KMS-11 (cell line): ENCODE measurements around the gene MMP14.
"Not testable (repeated sequence)": the region's sequence is repeated elsewhere in the genome, so short reads cannot be mapped to it uniquely, and the experiment has no call there.

ENCODE experiments used
- H2AFZ ChIP-seq: fragments of 200-600 bp; sonication (generic); 2 replicates; pipeline ENCODE4 v1.6.1; 2016; ENCODE audit warnings: antibody characterized with exemption, mixed run types, low read depth
- H3K27ac ChIP-seq: fragments of 200-600 bp; sonication (generic); 2 replicates; pipeline ENCODE4 v1.6.1; 2016; ENCODE audit warnings: mild to moderate bottlenecking, mixed run types
- H3K27me3 ChIP-seq: fragments of 200-600 bp; sonication (generic); 2 replicates; pipeline ENCODE4 v1.6.1; 2017; ENCODE audit warnings: mild to moderate bottlenecking, low read depth, mixed run types, moderate library complexity; ENCODE audit not compliant: insufficient read depth
- H3K36me3 ChIP-seq: fragments of 200-600 bp; sonication (generic); 2 replicates; pipeline ENCODE4 v1.6.1; 2017; ENCODE audit warnings: mild to moderate bottlenecking, mixed run types; ENCODE audit not compliant: insufficient read depth
- H3K4me1 ChIP-seq: fragments of 200-600 bp; sonication (generic); 2 replicates; pipeline ENCODE4 v1.6.1; 2016; ENCODE audit warnings: mild to moderate bottlenecking, low read depth, mixed run types; ENCODE audit not compliant: poor library complexity, severe bottlenecking
- H3K4me2 ChIP-seq: fragments of 200-600 bp; sonication (generic); 2 replicates; pipeline ENCODE4 v1.7.0; 2016; ENCODE audit warnings: mild to moderate bottlenecking, mixed run types
- H3K4me3 ChIP-seq: fragments of 200-600 bp; sonication (generic); IDR thresholded peaks from 2 replicates; pipeline ENCODE4 v1.6.1; 2017; ENCODE audit warnings: low read depth, low read length, mixed read lengths; ENCODE audit not compliant: insufficient read depth
- H3K79me2 ChIP-seq: fragments of 200-600 bp; sonication (generic); 2 replicates; pipeline ENCODE4 v1.6.1; 2016; ENCODE audit warnings: low read depth, mixed run types; ENCODE audit not compliant: insufficient read depth
- H3K9ac ChIP-seq: fragments of 200-600 bp; sonication (generic); 2 replicates; pipeline ENCODE4 v1.6.1; 2016; ENCODE audit warnings: mild to moderate bottlenecking, mixed run types
- H4K20me1 ChIP-seq: fragments of 200-600 bp; sonication (generic); 2 replicates; pipeline ENCODE4 v1.6.1; 2016; ENCODE audit warnings: mild to moderate bottlenecking, mixed run types; ENCODE audit not compliant: insufficient read depth
- TF ChIP-seq, protein P1 (sequence below): fragments of 200-600 bp; sonication (generic); conservative IDR thresholded peaks from 2 replicates; pipeline ENCODE4 v1.6.1; 2017; ENCODE audit warnings: low read depth, mild to moderate bottlenecking, antibody characterized with exemption, low read length, moderate library complexity, mixed read lengths

MMP14 gene

DNA sequence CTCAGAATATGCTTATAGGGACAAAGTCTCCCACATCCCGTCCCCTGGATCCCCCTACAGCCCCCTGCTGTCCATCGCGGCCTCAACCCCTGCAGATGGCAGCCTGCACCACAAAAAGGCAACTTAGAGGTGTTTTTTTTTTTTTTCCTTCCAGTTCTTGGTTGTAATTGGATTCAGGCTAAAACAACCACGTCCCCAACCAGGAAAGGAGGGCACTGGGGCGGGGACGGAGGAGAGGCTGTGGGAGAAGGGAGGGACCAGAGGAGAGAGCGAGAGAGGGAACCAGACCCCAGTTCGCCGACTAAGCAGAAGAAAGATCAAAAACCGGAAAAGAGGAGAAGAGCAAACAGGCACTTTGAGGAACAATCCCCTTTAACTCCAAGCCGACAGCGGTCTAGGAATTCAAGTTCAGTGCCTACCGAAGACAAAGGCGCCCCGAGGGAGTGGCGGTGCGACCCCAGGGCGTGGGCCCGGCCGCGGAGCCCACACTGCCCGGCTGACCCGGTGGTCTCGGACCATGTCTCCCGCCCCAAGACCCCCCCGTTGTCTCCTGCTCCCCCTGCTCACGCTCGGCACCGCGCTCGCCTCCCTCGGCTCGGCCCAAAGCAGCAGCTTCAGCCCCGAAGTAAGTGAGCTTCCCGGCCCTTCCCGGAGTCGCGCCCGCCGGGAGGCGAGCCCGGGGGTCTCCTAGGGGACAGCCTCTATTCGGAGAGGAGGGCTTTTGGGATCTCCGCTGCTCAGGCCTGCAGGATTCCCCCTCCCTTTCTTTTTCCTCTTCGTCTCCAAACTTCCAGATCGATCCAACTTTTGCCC lies at the start of gene MMP14:
TSS of gene MMP14 (plus strand) at position 285 of the 813 bp plus-strand sequence. CDS start at position 518, 233 bp downstream.
- Histone ChIP-seq H3K27me3 (no peaks in the 10 kb centered on the region), H3K4me1 (peaks cover 25% of the 10 kb centered on the region), H2AFZ (no peak within 1 kb of the TSS), H3K79me2 (no peaks in the 10 kb centered on the region), H3K36me3 (no peaks in the 10 kb centered on the region), H4K20me1 (no peaks in the 10 kb centered on the region), H3K27ac (no peak within 1 kb of the TSS), H3K9ac (no peak within 1 kb of the TSS), H3K4me2 (no peak within 1 kb of the TSS), H3K4me3 (no peak within 1 kb of the TSS)
- TF ChIP-seq, protein P1, sequence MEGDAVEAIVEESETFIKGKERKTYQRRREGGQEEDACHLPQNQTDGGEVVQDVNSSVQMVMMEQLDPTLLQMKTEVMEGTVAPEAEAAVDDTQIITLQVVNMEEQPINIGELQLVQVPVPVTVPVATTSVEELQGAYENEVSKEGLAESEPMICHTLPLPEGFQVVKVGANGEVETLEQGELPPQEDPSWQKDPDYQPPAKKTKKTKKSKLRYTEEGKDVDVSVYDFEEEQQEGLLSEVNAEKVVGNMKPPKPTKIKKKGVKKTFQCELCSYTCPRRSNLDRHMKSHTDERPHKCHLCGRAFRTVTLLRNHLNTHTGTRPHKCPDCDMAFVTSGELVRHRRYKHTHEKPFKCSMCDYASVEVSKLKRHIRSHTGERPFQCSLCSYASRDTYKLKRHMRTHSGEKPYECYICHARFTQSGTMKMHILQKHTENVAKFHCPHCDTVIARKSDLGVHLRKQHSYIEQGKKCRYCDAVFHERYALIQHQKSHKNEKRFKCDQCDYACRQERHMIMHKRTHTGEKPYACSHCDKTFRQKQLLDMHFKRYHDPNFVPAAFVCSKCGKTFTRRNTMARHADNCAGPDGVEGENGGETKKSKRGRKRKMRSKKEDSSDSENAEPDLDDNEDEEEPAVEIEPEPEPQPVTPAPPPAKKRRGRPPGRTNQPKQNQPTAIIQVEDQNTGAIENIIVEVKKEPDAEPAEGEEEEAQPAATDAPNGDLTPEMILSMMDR, result no peak

DNA sequence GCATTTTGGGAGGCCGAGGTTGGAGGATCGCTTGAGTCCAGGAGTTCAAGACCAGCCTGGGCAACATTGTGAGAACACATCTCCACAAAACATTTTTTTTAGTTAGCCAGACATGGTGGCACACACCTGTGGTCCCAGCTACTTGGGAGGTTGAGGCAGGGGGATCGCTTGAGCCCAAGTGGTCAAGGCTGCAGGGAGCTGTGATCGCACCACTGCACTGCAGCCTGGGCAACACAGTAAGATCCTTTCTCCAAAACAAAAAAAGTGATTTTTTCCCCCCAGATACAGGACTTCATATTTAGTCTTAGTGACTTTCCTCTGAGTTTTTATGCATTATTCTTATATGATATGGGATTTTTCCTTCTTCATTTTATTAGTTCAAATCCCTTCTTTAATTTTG lies 49.7 kb upstream of the MMP14 start:
- Histone ChIP-seq H3K79me2 (no peaks in the 10 kb centered on the region), H3K27ac (no peak overlapping the region), H4K20me1 (no peaks in the 10 kb centered on the region), H3K4me1 (peaks cover 39% of the 10 kb centered on the region), H2AFZ (no peak overlapping the region), H3K27me3 (no peaks in the 10 kb centered on the region), H3K9ac (no peak overlapping the region), H3K36me3 (no peaks in the 10 kb centered on the region), H3K4me3 (no peak overlapping the region), H3K4me2 (no peak overlapping the region)
- TF ChIP-seq, protein P1, result no peak

DNA sequence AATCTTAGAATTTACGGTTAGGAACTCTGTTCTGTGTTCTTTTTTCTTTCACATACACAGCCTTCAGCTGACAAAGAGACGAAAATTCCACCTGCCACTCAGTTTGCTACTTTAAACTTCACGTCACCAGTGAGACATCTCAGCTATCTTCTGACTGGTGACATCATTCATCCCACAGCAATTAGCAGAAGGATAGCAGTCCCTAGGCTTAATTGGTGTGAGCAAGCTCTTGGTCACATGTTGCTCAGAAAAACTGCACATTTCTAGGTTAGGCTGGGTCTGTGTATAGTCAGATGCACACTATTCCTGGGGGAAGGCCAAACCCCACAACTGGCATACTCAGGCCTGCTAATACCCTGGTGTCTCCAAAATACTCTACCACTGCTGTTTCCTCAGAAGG lies 45.1 kb upstream of the MMP14 start:
- no peak overlapping the region for H2AFZ ChIP-seq
- peaks cover 36% of the 10 kb centered on the region for H3K4me1 ChIP-seq
- TF ChIP-seq, protein P1, result no peak
- H4K20me1 ChIP-seq, result no peaks in the 10 kb centered on the region
- no peak overlapping the region for H3K4me3 ChIP-seq
- no peak overlapping the region for H3K27ac ChIP-seq
- no peak overlapping the region for H3K9ac ChIP-seq
- H3K36me3 ChIP-seq, result no peaks in the 10 kb centered on the region
- H3K27me3 ChIP-seq, result no peaks in the 10 kb centered on the region
- H3K4me2 ChIP-seq, result no peak overlapping the region
- H3K79me2 ChIP-seq, result no peaks in the 10 kb centered on the region

DNA sequence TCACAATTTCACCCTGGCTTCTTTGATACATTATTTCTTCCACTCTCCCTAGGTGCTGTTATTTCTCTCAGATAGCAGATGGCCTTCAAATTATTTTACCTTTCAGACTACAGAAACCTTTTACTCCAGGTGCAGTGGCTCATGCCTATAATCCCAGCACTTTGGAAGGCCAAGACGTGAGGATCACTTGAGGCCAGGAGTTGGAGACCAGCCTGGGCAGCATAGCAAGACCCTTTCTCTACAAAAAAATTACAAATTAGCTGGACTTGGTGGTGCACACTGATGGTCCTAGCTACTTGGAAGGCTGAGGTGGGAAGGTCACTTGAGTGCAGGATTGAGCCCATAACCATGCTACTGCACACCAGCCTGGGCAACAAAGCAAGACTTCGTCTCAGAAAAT lies 44.2 kb upstream of the MMP14 start:
- Histone ChIP-seq H4K20me1 (no peaks in the 10 kb centered on the region), H3K79me2 (no peaks in the 10 kb centered on the region), H3K4me3 (no peak overlapping the region), H3K4me2 (no peak overlapping the region), H3K27ac (no peak overlapping the region), H3K4me1 (peaks cover 43% of the 10 kb centered on the region), H3K9ac (no peak overlapping the region), H2AFZ (no peak overlapping the region), H3K36me3 (no peaks in the 10 kb centered on the region), H3K27me3 (no peaks in the 10 kb centered on the region)
- TF ChIP-seq, protein P1, result no peak

DNA sequence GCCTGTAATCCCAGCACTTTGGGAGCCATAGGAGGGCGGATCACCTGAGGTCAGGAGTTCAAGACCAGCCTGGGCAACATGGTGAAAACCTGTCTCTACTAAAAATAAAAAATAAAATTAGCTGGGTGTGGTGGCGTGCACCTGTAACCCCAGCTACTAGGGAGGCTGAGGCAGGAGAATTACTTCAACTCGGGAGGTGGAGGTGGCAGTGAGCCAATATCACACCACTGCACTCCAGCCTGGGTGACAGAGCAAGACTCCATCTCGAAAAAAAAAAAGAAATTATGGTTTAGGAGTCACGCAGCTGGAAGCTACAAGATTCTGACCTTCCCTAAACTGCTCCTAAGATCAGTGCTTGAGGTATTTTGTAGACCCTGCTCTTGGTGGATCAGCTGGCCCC lies 42.8 kb upstream of the MMP14 start:
- H3K4me3 ChIP-seq, H3K79me2 ChIP-seq, H3K9ac ChIP-seq, H3K4me2 ChIP-seq, H3K27ac ChIP-seq, H4K20me1 ChIP-seq, H2AFZ ChIP-seq, H3K27me3 ChIP-seq, H3K36me3 ChIP-seq: not testable (repeated sequence)
- peaks cover 47% of the 10 kb centered on the region for H3K4me1 ChIP-seq
